ENCODE measurements around the gene EBF3. TPM values are rescaled to one million over a fixed set of nuclear protein-coding genes. Genes with fewer than 3 reads are reported as not detected.

Gene EBF3
- total RNA-seq, 1 experiment from 2014 or later: 56.2 TPM

DNA sequence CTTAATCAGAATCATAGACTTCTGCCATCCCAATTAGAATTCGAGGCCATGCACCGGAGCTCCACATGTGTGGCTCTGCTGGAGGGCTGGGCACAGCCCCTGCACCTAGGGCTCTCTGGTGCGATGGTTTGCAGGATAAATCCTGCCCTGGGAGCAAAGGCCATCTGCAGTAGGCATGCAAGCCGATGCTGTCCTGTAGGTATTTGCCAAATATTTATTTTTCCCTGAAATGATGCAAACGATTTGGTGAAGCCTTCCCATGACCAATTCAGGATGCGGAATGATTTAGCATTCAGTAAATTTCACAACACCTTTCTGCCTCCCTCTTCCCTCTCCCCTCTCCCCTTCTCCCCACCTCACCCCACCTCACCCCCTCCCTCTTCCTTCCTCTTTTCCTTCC, 170.6 kb downstream of the EBF3 start:
- peaks cover 12% of the 10 kb centered on the region for H3K4me1 ChIP-seq (ENCODE audit: insufficient read depth, low read length, poor library complexity, severe bottlenecking)
- H3K36me3 ChIP-seq (ENCODE audit: insufficient read depth, low read length, poor library complexity, severe bottlenecking): no peaks in the 10 kb centered on the region
- intact Hi-C loops (cut with micrococcal nuclease; ENCODE audit: unreplicated experiment): no loop called here
- no TSS peak for BruUV-seq (replicated peaks)
- H3K4me3 ChIP-seq (ENCODE audit: low read depth, low read length, poor library complexity, severe bottlenecking): no peak overlapping the region
- no peaks in the 10 kb centered on the region for H3K9me3 ChIP-seq (ENCODE audit: low read depth, low read length, poor library complexity, severe bottlenecking)
- TF ChIP-seq EZH2 (IDR thresholded peaks at IDR 0.05; ENCODE audit: borderline replicate concordance, low read depth, low read length, poor library complexity, severe bottlenecking): no peak
- no peak for TF ChIP-seq CTCF (conservative IDR thresholded peaks at IDR 0.05; ENCODE audit: low read depth, low read length)
- no peak for DNase-seq (ENCODE audit: low spot score)
- ChIA-PET CTCF (no interaction called here), POLR2A (ENCODE audit: low non-redundant PET) (no interaction called here)
- H3K27ac ChIP-seq (ENCODE audit: low read depth, low read length, poor library complexity, severe bottlenecking): no peak overlapping the region
- peaks cover 3% of the 10 kb centered on the region for H3K27me3 ChIP-seq (replicated peaks; ENCODE audit: insufficient read depth, low read depth, low read length, poor library complexity)

DNA sequence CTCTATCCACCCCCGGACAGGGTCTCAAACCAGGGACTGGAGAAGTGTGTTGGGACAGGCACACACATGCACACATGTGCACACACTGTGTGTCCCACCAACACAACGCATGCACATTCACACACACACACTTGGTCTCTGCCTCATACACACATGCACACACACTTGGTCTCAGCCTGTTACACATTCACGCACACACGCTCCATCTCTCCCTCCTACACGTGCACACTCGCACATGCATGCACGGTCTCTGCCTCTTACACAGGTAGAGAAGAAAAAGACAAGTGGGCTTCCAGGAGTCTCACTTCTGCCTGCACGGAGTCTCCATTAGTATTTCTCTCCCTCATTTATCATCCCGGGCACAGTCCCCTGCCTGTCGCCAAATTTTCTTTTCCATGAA, 171.2 kb downstream of the EBF3 start:
- ChIA-PET POLR2A (ENCODE audit: low non-redundant PET) (no interaction called here), CTCF (no interaction called here)
- Histone ChIP-seq H3K4me1 (ENCODE audit: insufficient read depth, low read length, poor library complexity, severe bottlenecking) (peaks cover 12% of the 10 kb centered on the region), H3K9me3 (ENCODE audit: low read depth, low read length, poor library complexity, severe bottlenecking) (no peaks in the 10 kb centered on the region), H3K4me3 (ENCODE audit: low read depth, low read length, poor library complexity, severe bottlenecking) (no peak overlapping the region), H3K27me3 (replicated peaks; ENCODE audit: insufficient read depth, low read depth, low read length, poor library complexity) (peaks cover 3% of the 10 kb centered on the region), H3K27ac (ENCODE audit: low read depth, low read length, poor library complexity, severe bottlenecking) (no peak overlapping the region), H3K36me3 (ENCODE audit: insufficient read depth, low read length, poor library complexity, severe bottlenecking) (no peaks in the 10 kb centered on the region)
- no TSS peak for BruUV-seq (replicated peaks)
- TF ChIP-seq CTCF (conservative IDR thresholded peaks at IDR 0.05; ENCODE audit: low read depth, low read length): no peak
- no peak for TF ChIP-seq EZH2 (IDR thresholded peaks at IDR 0.05; ENCODE audit: borderline replicate concordance, low read depth, low read length, poor library complexity, severe bottlenecking)
- DNase-seq (ENCODE audit: low spot score): no peak
- intact Hi-C loops (cut with micrococcal nuclease; ENCODE audit: unreplicated experiment): no loop called here

GRCh38 chr10:129792141-129792540, 171.9 kb downstream of the EBF3 start:
- intact Hi-C loops (cut with micrococcal nuclease; ENCODE audit: unreplicated experiment): no loop called here
- TF ChIP-seq EZH2 (IDR thresholded peaks at IDR 0.05; ENCODE audit: borderline replicate concordance, low read depth, low read length, poor library complexity, severe bottlenecking) (no peak), CTCF (conservative IDR thresholded peaks at IDR 0.05; ENCODE audit: low read depth, low read length) (no peak)
- H3K27me3 ChIP-seq (replicated peaks; ENCODE audit: insufficient read depth, low read depth, low read length, poor library complexity): no peaks in the 10 kb centered on the region
- H3K27ac ChIP-seq (ENCODE audit: low read depth, low read length, poor library complexity, severe bottlenecking): no peak overlapping the region
- CTCF ChIA-PET: interaction anchor here (0.7 kb wide), 1 partner anchor 336 kb away, joined by 3 read pairs; no protein-coding TSS in a partner anchor
- H3K36me3 ChIP-seq (ENCODE audit: insufficient read depth, low read length, poor library complexity, severe bottlenecking): no peaks in the 10 kb centered on the region
- BruUV-seq (replicated peaks): no TSS peak
- H3K4me1 ChIP-seq (ENCODE audit: insufficient read depth, low read length, poor library complexity, severe bottlenecking): peaks cover 12% of the 10 kb centered on the region
- H3K9me3 ChIP-seq (ENCODE audit: low read depth, low read length, poor library complexity, severe bottlenecking): no peaks in the 10 kb centered on the region
- POLR2A ChIA-PET (ENCODE audit: low non-redundant PET): no interaction called here
- peak; percentile 66 for DNase-seq (ENCODE audit: low spot score)
- H3K4me3 ChIP-seq (ENCODE audit: low read depth, low read length, poor library complexity, severe bottlenecking): no peak overlapping the region

All from A673 (cell line).